GM18873 (cell line): ENCODE data around the gene GRID1.
"Not testable (repeated sequence)": the region's sequence is repeated elsewhere in the genome, so short reads cannot be mapped to it uniquely, and the experiment has no call there.

ENCODE experiments used
- ATAC-seq: cut with Tn5 transposase; IDR thresholded peaks from one replicate; pipeline ENCODE4 v1.9.1; 2021; ENCODE audit warnings: mild to moderate bottlenecking, moderate library complexity, moderate number of reproducible peaks; ENCODE audit not compliant: unreplicated experiment, low FRiP score

GRID1 gene

DNA sequence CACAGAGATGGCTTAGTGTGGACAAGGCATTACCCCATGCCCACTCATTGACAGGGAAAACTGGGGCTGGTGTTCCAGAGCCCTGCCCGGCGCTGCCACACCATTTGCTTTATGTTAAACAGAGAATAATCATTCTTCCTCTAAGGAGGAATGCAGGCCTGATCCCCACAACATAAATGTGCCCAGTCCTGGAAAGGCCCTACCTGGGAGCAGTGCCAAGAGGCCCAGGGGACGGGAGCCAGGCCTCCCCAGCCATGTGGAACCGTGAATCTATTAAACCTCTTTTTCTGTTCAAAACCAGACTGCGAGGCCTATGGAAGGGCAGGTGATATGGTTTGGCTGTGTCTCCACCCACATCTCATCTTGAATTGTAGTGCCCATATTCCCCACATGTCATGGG lies 264.1 kb downstream of the GRID1 start:
- no peak for ATAC-seq

- no peak for ATAC-seq
Observed at GRCh38 chr10:86102031-86102430, 264.6 kb downstream of the GRID1 start.

DNA sequence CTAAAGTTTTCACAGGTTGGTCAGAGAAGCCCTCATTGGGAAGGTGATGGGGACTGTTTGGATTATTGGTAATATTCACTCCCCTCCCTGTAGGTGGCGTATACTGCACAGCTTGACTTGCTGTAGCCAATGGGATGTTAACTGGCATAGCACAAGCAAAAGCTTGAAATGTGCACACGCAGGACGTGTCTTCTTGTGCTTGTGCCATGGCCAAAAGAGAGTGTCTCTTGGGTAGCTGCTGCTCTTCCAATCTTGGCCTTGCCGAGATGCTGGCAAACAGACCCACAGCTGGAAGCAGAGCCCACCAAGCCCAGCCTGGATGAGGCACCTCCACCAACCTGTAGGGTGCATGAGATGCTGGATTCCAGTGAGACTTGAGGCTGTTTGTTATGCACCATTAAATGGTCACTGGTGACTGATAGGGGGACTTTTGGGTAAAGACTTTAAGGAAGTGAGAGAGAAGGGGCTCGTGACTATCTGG lies 266.0 kb downstream of the GRID1 start:
- ATAC-seq = peak; percentile 53

- no peak for ATAC-seq
Observed at GRCh38 chr10:86099542-86100334, 266.9 kb downstream of the GRID1 start.

- no peak for ATAC-seq
Observed at GRCh38 chr10:86098187-86098881, 268.3 kb downstream of the GRID1 start.

DNA sequence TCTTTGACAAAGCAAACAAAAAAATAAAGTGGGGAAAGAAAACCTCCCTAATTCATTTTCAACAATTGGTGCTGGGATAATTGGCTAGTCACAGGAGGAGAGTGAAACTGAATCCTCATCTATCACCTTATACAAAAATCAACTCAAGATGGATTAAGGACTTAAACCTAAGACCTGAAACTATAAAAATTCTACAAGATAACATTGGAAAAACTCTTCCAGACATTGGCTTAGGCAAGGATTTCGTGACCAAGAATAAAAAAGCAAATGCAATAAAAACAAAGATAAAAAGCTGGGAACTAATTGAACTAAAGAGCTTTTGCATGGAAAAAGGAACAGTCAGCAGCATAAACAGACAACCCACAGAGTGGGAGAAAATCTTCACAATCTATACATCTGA lies 271.5 kb downstream of the GRID1 start:
- ATAC-seq = not testable (repeated sequence)

- not testable (repeated sequence) for ATAC-seq
Observed at GRCh38 chr10:86092311-86092710, 274.3 kb downstream of the GRID1 start.

- no peak for ATAC-seq
Observed at GRCh38 chr10:86091216-86091615, 275.4 kb downstream of the GRID1 start.

- no peak for ATAC-seq
Observed at GRCh38 chr10:86090807-86091206, 275.8 kb downstream of the GRID1 start.

DNA sequence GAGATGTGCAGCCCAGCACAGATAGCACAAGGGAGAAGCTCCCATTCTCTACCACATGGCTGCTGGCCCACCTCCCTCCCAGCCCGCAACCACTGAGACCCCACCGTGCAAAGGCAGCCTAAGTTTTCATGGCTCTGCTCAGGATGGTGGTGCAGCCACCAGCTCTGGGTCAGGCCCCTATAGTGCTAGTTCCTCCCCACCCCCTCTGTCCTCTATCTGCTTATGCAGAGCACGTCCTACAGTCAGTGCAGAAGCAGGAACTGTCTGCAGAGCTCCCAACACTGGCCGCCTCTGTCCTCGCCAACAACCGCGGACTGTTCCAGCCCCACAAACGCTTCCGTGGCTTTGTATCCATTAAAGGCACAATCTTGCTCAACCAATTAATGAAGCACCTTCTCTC lies 278.9 kb downstream of the GRID1 start:
- no peak for ATAC-seq

- no peak for ATAC-seq
Observed at GRCh38 chr10:86086418-86086817, 280.2 kb downstream of the GRID1 start.

DNA sequence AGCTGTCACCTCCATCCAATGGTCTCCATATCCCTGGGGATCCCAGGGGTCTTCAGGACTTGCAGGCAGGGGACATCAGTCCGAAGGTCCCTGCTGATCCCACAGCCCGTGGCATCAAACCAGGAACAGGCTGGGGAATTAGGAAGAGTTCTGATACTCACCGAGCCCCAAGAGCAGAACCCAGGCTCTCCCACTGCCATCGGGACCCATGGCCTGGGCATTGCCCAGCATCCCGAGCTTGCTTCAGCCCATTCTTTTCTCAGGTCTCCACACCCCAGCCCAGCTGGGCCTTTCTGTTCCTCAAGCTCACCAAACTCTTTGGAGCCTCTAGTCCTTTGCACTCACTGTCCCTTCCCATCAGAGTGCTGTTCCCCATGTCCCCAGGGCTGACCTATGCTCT lies 280.9 kb downstream of the GRID1 start:
- ATAC-seq = no peak

GRCh38 chr10:86085136-86085535 lies 281.5 kb downstream of the GRID1 start:
- no peak for ATAC-seq

DNA sequence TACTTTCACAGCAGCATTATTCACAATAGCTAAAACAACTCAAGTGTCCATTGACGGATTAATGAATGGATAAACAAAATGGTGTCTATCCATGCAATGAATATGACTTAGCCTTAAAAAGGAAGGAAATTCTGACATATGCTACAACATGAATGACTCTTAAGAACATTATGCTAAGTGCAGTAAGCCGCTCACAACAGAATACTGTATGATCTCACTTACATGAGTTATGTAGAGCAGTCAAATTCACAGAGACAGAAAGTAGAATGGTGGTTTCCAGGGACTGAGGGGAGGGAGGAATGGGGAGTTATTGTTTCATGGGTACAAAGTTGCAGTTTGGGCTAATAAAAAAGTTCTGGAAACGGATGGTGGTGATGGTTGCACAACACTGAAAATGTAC lies 282.0 kb downstream of the GRID1 start:
- no peak for ATAC-seq

- no peak for ATAC-seq
Observed at GRCh38 chr10:86083664-86084175, 282.9 kb downstream of the GRID1 start.

DNA sequence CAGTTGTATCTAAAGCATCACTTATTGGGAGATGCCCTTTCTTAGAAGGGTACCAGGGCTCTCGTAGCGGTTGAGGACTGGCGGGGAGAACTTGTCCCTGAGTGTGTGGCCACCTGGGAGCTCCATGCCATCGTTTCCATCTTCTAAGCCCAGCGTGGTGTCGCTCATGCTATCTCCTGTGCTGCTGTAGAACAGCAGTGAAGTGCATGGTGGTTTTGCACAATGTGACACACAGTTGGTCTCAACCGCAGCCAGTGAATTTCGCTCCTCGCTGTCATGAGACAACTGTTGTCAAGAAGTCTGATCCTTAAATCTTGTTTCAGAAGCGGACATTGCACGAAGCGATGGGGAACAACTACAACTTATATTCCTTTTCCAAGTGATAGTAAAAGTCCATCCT lies 283.4 kb downstream of the GRID1 start:
- no peak for ATAC-seq

- ATAC-seq = no peak
Observed at GRCh38 chr10:86082556-86082955, 284.0 kb downstream of the GRID1 start.

DNA sequence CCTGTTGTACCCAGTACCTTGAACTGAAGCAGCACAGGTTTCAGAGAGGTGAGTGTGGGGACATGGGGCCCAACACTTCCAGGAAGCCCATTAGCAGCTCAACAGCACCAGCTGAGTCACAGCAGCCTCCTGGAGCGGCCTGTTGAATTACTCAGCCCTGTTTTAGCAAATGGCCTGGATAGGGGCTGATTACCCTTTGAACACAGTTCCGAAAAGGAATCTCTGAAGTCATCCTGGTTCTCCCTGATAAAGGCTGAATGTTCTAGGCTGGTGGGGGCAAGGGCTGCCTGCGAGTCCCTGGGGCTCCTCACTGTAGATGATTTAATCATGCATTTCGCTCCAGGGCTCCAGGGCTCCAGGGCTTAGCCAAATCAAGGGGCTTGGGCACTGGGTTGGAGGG lies 287.5 kb downstream of the GRID1 start:
- no peak for ATAC-seq

GRCh38 chr10:86078639-86079035 lies 288.0 kb downstream of the GRID1 start:
- no peak for ATAC-seq

- no peak for ATAC-seq
Observed at GRCh38 chr10:86077871-86078638, 288.5 kb downstream of the GRID1 start.

DNA sequence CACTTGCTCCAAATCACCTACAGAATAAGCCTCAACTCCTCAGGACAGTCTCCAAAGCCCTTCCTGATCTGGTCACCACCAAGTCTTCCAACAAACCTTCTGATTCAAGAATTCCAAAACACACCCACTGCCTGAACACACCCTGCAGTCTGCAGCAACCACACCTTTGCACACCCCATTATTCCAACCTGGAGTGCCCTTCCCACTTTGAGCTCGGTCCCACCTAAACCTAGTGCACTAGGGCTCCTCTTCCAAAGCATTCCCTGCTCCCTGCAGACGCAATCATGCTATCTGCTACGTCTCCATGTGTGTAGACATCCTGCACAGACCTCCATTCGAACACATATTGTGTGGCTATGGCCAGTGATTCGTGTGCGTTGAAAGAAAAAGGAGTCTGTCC lies 289.3 kb downstream of the GRID1 start:
- ATAC-seq = no peak
